Central memory CD4-positive, alpha-beta T cell (primary cell): ENCODE results near the gene LRRC43.
"Not testable (repeated sequence)": the region's sequence is repeated elsewhere in the genome, so short reads cannot be mapped to it uniquely, and the experiment has no call there.

ENCODE experiments used
- DNase-seq: peaks from one replicate; pipeline ENCODE4 v3.0.0; 2022

LRRC43 gene

GRCh38 chr12:122195405-122195804 is 12.5 kb downstream of the LRRC43 start:
- DNase-seq: no peak

- DNase-seq: no peak
Measured at GRCh38 chr12:122197612-122197966, 14.7 kb downstream of the LRRC43 start.

GRCh38 chr12:122199484-122200355 is 16.8 kb downstream of the LRRC43 start:
- DNase-seq: no peak

- no peak for DNase-seq
Measured at GRCh38 chr12:122200541-122201175, 17.7 kb downstream of the LRRC43 start.

GRCh38 chr12:122201381-122201780 is 18.5 kb downstream of the LRRC43 start:
- DNase-seq: no peak

GRCh38 chr12:122202017-122202416 is 19.1 kb downstream of the LRRC43 start:
- no peak for DNase-seq

GRCh38 chr12:122202811-122203210 is 19.9 kb downstream of the LRRC43 start:
- not testable (repeated sequence) for DNase-seq

GRCh38 chr12:122203301-122204166 is 20.6 kb downstream of the LRRC43 start, which contains the start of gene B3GNT4:
Gene B3GNT4, plus strand, starts transcription at chr12:122203709. Its CDS starts 910 bp downstream, at chr12:122204619.
- peak; percentile 62 for DNase-seq

GRCh38 chr12:122204167-122205052 is 21.5 kb downstream of the LRRC43 start:
- no peak for DNase-seq

- DNase-seq: no peak
Measured at GRCh38 chr12:122205053-122205925, 22.4 kb downstream of the LRRC43 start.

GRCh38 chr12:122206111-122206881 is 23.4 kb downstream of the LRRC43 start:
- DNase-seq: no peak

GRCh38 chr12:122206976-122207375 is 24.1 kb downstream of the LRRC43 start:
- DNase-seq: no peak

- no peak for DNase-seq
Measured at GRCh38 chr12:122207391-122207790, 24.5 kb downstream of the LRRC43 start.

- DNase-seq: no peak
Measured at GRCh38 chr12:122208073-122208820, 25.3 kb downstream of the LRRC43 start.

GRCh38 chr12:122215771-122216170 is 32.8 kb downstream of the LRRC43 start:
- no peak for DNase-seq

GRCh38 chr12:122216445-122216844 is 33.5 kb downstream of the LRRC43 start:
- no peak for DNase-seq

GRCh38 chr12:122225683-122226365 is 42.9 kb downstream of the LRRC43 start, which contains the start of gene DIABLO:
Gene DIABLO, minus strand, starts transcription at chr12:122226052. Its CDS starts 38 bp downstream, at chr12:122226014.
- peak; percentile 100 for DNase-seq

- no peak for DNase-seq
Measured at GRCh38 chr12:122226366-122227125, 43.6 kb downstream of the LRRC43 start.
